WTC11 (cell line): ENCODE measurements around the gene CCAR1. TPM values are rescaled to one million over a fixed set of nuclear protein-coding genes. Genes with fewer than 3 reads are reported as not detected.

Experiments used
- ATAC-seq: fragments of 200-7000 bp; cut with Tn5 transposase; 2 replicates; pipeline ENCODE4 v1.10.0; 2021; ENCODE audit warnings: mild to moderate bottlenecking, moderate library complexity
- CTCF ChIA-PET: fragments of 300-600 bp; sonication (Branson Sonifier 250); formaldehyde crosslinking; loops from one replicate; lab custom pipeline; 2021; ENCODE audit warnings: antibody characterized with exemption; lab: Charles Lee
- POLR2A ChIA-PET: fragments of 350-600 bp; sonication (Branson Sonifier 250); formaldehyde crosslinking; loops from one replicate; lab custom pipeline; 2021; ENCODE audit warnings: antibody characterized with exemption; lab: Charles Lee
- DNase-seq: peaks from one replicate; pipeline ENCODE4 v3.0.0; 2021; ENCODE audit warnings: low spot score
- H3K27ac Mint-ChIP-seq: 2 replicates; pipeline ENCODE4 v1.8.0; 2021; ENCODE audit warnings: mixed read lengths
- H3K27me3 Mint-ChIP-seq: 2 replicates; pipeline ENCODE4 v1.8.0; 2021; ENCODE audit warnings: low read depth, mild to moderate bottlenecking, moderate library complexity, mixed read lengths
- H3K36me3 Mint-ChIP-seq: 2 replicates; pipeline ENCODE4 v1.8.0; 2021; ENCODE audit warnings: mixed read lengths
- H3K4me1 Mint-ChIP-seq: 2 replicates; pipeline ENCODE4 v1.8.0; 2022; ENCODE audit warnings: mixed read lengths
- H3K4me3 Mint-ChIP-seq: 2 replicates; pipeline ENCODE4 v1.8.0; 2021; ENCODE audit warnings: mild to moderate bottlenecking, moderate library complexity, mixed read lengths
- H3K9me3 Mint-ChIP-seq: 2 replicates; pipeline ENCODE4 v1.8.0; 2021; ENCODE audit warnings: mixed read lengths
- CBFB ChIP-seq: sonication (generic); formaldehyde crosslinking; IDR thresholded peaks from 2 replicates; pipeline ENCODE4 v1.8.1; 2022; ENCODE audit warnings: mild to moderate bottlenecking, low read depth, missing genetic modification reagents
- CREM ChIP-seq: sonication (generic); formaldehyde crosslinking; IDR thresholded peaks from 2 replicates; pipeline ENCODE4 v1.8.1; 2022; ENCODE audit warnings: mild to moderate bottlenecking, missing genetic modification reagents, moderate library complexity
- EMX1 ChIP-seq: fragments of 250-450 bp; sonication (Bioruptor Pico); IDR thresholded peaks from 2 replicates; pipeline ENCODE4 v1.8.0; 2021; ENCODE audit warnings: mild to moderate bottlenecking
- FOXP1 ChIP-seq: sonication (generic); formaldehyde crosslinking; IDR thresholded peaks from 2 replicates; pipeline ENCODE4 v1.8.0; 2022; ENCODE audit warnings: missing genetic modification reagents, mild to moderate bottlenecking, moderate library complexity, borderline replicate concordance
- GRHL2 ChIP-seq: fragments of 250-450 bp; sonication (Bioruptor Pico); IDR thresholded peaks from 2 replicates; pipeline ENCODE4 v1.8.0; 2022; ENCODE audit warnings: mild to moderate bottlenecking, moderate library complexity; ENCODE audit not compliant: insufficient replicate concordance, severe bottlenecking
- JAZF1 ChIP-seq: fragments of 250-450 bp; sonication (Bioruptor Pico); IDR thresholded peaks from 2 replicates; pipeline ENCODE4 v1.9.0; 2021; ENCODE audit warnings: moderate library complexity, mild to moderate bottlenecking, inconsistent platforms
- KAT7 ChIP-seq: sonication (generic); formaldehyde crosslinking; IDR thresholded peaks from 2 replicates; pipeline ENCODE4 v1.8.1; 2023; ENCODE audit warnings: missing genetic modification reagents, mild to moderate bottlenecking, borderline replicate concordance
- PRRX2 ChIP-seq: fragments of 250-450 bp; sonication (Bioruptor Pico); IDR thresholded peaks from 2 replicates; pipeline ENCODE4 v1.8.0; 2021; ENCODE audit warnings: mild to moderate bottlenecking
- SMAD4 ChIP-seq: sonication (generic); formaldehyde crosslinking; IDR thresholded peaks from 2 replicates; pipeline ENCODE4 v1.8.0; 2022; ENCODE audit warnings: mild to moderate bottlenecking, missing genetic modification reagents
- ZNF232 ChIP-seq: sonication (generic); formaldehyde crosslinking; IDR thresholded peaks from 2 replicates; pipeline ENCODE4 v1.8.0; 2022; ENCODE audit warnings: mild to moderate bottlenecking, missing genetic modification reagents
- ZNF416 ChIP-seq: fragments of 250-450 bp; sonication (Bioruptor Pico); IDR thresholded peaks from 2 replicates; pipeline ENCODE4 v1.9.0; 2021; ENCODE audit warnings: mild to moderate bottlenecking, inconsistent platforms
- total RNA-seq: library from RNA; stranded (reverse); gene quantifications from 3 replicates; pipeline ENCODE4 v1.2.3, GENCODE V29; 2021
- TF ChIP-seq, protein P1 (sequence below): fragments of 250-450 bp; sonication (Bioruptor Pico); IDR thresholded peaks from 2 replicates; pipeline ENCODE4 v1.9.0; 2021; ENCODE audit warnings: mild to moderate bottlenecking
- TF ChIP-seq, protein P2 (sequence below): sonication (generic); formaldehyde crosslinking; IDR thresholded peaks from 2 replicates; pipeline ENCODE4 v1.8.1; 2022; ENCODE audit warnings: missing genetic modification reagents, borderline replicate concordance
- TF ChIP-seq, protein P3 (sequence below): sonication (generic); formaldehyde crosslinking; IDR thresholded peaks from 2 replicates; pipeline ENCODE4 v1.8.0; 2022; ENCODE audit warnings: mild to moderate bottlenecking, missing genetic modification reagents
- TF ChIP-seq, protein P4 (sequence below): sonication (generic); formaldehyde crosslinking; IDR thresholded peaks from 2 replicates; pipeline ENCODE4 v1.8.1; 2022; ENCODE audit warnings: low read depth, mild to moderate bottlenecking, moderate library complexity, missing genetic modification reagents, borderline replicate concordance
- TF ChIP-seq, protein P5 (sequence below): fragments of 250-450 bp; sonication (Bioruptor Pico); IDR thresholded peaks from 2 replicates; pipeline ENCODE4 v1.9.0; 2021; ENCODE audit warnings: mild to moderate bottlenecking
- TF ChIP-seq, protein P6 (sequence below): sonication (generic); formaldehyde crosslinking; IDR thresholded peaks from 2 replicates; pipeline ENCODE4 v1.8.0; 2023; ENCODE audit warnings: missing genetic modification reagents
- TF ChIP-seq, protein P7 (sequence below): sonication (generic); formaldehyde crosslinking; IDR thresholded peaks from 2 replicates; pipeline ENCODE4 v1.8.1; 2022; ENCODE audit warnings: mild to moderate bottlenecking, missing genetic modification reagents, moderate library complexity, borderline replicate concordance
- TF ChIP-seq, protein P8 (sequence below): sonication (generic); formaldehyde crosslinking; IDR thresholded peaks from 2 replicates; pipeline ENCODE4 v1.8.1; 2023; ENCODE audit warnings: mild to moderate bottlenecking, missing genetic modification reagents
- TF ChIP-seq, protein P9 (sequence below): fragments of 250-450 bp; sonication (Bioruptor Pico); conservative IDR thresholded peaks from 2 replicates; pipeline ENCODE4 v1.9.0; 2021; ENCODE audit warnings: mild to moderate bottlenecking

CCAR1 gene
- total RNA-seq, 1 experiment from 2014 or later = 95.4 TPM

DNA sequence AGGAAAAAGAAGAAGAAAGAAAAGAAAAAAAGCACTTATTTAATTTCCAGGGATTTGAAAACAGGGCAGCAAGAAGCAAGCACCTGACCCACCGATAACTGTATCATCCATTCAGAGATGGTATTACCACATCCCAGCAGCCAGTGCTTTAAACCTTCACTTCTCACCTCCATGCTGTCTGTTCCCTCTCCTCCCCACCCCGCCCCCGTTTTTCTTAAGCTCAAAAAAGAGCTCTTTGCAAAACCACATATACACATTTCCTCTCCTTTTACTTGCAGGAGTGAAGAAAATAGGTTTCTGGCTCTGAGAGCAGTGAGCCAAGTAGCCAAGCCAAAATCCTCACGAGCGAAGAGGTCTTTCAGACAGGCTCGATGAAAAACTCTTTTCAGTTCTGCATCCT, 108.5 kb downstream of the CCAR1 start (continued):
- TF ChIP-seq, protein P1, sequence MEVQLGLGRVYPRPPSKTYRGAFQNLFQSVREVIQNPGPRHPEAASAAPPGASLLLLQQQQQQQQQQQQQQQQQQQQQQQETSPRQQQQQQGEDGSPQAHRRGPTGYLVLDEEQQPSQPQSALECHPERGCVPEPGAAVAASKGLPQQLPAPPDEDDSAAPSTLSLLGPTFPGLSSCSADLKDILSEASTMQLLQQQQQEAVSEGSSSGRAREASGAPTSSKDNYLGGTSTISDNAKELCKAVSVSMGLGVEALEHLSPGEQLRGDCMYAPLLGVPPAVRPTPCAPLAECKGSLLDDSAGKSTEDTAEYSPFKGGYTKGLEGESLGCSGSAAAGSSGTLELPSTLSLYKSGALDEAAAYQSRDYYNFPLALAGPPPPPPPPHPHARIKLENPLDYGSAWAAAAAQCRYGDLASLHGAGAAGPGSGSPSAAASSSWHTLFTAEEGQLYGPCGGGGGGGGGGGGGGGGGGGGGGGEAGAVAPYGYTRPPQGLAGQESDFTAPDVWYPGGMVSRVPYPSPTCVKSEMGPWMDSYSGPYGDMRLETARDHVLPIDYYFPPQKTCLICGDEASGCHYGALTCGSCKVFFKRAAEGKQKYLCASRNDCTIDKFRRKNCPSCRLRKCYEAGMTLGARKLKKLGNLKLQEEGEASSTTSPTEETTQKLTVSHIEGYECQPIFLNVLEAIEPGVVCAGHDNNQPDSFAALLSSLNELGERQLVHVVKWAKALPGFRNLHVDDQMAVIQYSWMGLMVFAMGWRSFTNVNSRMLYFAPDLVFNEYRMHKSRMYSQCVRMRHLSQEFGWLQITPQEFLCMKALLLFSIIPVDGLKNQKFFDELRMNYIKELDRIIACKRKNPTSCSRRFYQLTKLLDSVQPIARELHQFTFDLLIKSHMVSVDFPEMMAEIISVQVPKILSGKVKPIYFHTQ (CRISPR knock-in tag) = no peak
- TF ChIP-seq, all 79 proteins: peak for 0

DNA sequence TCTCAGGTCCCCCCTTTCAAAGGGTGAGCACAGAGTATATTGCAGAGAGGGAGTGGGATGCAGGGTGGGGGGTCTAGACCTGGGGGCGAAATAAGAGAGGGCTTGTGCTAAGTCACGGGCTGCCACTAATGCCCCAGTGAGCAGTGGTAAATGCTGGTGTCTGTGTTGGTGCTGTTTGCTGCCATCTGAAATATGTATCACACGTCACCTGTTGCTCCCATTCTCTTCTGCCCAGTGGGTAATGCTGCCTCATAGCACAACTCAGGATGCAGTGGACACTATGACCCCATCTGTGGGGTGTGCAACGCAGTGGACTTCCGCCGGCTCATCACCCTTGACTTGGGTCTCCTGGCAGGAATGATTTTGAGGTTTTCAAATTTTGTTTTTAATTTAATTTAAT, 108.9 kb downstream of the CCAR1 start:
- no peaks in the 10 kb centered on the region for H3K9me3 Mint-ChIP-seq
- no peaks in the 10 kb centered on the region for H3K36me3 Mint-ChIP-seq
- TF ChIP-seq, protein P2, sequence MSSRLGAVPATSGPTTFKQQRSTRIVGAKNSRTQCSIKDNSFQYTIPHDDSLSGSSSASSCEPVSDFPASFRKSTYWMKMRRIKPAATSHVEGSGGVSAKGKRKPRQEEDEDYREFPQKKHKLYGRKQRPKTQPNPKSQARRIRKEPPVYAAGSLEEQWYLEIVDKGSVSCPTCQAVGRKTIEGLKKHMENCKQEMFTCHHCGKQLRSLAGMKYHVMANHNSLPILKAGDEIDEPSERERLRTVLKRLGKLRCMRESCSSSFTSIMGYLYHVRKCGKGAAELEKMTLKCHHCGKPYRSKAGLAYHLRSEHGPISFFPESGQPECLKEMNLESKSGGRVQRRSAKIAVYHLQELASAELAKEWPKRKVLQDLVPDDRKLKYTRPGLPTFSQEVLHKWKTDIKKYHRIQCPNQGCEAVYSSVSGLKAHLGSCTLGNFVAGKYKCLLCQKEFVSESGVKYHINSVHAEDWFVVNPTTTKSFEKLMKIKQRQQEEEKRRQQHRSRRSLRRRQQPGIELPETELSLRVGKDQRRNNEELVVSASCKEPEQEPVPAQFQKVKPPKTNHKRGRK = no peak
- TF ChIP-seq ZNF232 (no peak), FOXP1 (no peak), PRRX2 (CRISPR knock-in tag) (no peak), SMAD4 (no peak), CREM (CRISPR knock-in tag) (no peak)
- TF ChIP-seq, protein P3, sequence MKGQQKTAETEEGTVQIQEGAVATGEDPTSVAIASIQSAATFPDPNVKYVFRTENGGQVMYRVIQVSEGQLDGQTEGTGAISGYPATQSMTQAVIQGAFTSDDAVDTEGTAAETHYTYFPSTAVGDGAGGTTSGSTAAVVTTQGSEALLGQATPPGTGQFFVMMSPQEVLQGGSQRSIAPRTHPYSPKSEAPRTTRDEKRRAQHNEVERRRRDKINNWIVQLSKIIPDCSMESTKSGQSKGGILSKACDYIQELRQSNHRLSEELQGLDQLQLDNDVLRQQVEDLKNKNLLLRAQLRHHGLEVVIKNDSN (CRISPR knock-in tag) = no peak
- TF ChIP-seq, protein P4, sequence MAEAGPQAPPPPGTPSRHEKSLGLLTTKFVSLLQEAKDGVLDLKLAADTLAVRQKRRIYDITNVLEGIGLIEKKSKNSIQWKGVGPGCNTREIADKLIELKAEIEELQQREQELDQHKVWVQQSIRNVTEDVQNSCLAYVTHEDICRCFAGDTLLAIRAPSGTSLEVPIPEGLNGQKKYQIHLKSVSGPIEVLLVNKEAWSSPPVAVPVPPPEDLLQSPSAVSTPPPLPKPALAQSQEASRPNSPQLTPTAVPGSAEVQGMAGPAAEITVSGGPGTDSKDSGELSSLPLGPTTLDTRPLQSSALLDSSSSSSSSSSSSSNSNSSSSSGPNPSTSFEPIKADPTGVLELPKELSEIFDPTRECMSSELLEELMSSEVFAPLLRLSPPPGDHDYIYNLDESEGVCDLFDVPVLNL (CRISPR knock-in tag) = no peak
- TF ChIP-seq, protein P5, sequence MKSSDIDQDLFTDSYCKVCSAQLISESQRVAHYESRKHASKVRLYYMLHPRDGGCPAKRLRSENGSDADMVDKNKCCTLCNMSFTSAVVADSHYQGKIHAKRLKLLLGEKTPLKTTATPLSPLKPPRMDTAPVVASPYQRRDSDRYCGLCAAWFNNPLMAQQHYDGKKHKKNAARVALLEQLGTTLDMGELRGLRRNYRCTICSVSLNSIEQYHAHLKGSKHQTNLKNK (CRISPR knock-in tag) = no peak
- TF ChIP-seq, protein P6, sequence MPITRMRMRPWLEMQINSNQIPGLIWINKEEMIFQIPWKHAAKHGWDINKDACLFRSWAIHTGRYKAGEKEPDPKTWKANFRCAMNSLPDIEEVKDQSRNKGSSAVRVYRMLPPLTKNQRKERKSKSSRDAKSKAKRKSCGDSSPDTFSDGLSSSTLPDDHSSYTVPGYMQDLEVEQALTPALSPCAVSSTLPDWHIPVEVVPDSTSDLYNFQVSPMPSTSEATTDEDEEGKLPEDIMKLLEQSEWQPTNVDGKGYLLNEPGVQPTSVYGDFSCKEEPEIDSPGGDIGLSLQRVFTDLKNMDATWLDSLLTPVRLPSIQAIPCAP (CRISPR knock-in tag) = no peak
- TF ChIP-seq, protein P7, sequence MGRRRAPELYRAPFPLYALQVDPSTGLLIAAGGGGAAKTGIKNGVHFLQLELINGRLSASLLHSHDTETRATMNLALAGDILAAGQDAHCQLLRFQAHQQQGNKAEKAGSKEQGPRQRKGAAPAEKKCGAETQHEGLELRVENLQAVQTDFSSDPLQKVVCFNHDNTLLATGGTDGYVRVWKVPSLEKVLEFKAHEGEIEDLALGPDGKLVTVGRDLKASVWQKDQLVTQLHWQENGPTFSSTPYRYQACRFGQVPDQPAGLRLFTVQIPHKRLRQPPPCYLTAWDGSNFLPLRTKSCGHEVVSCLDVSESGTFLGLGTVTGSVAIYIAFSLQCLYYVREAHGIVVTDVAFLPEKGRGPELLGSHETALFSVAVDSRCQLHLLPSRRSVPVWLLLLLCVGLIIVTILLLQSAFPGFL (CRISPR knock-in tag) = no peak
- peaks cover 3% of the 10 kb centered on the region; the same call in 1 of the 2 replicates for H3K4me1 Mint-ChIP-seq
- no peak for ATAC-seq
- POLR2A ChIA-PET = no interaction called here
- H3K27me3 Mint-ChIP-seq = peaks cover 29% of the 10 kb centered on the region
- CTCF ChIA-PET = no interaction called here
- DNase-seq = no peak
- H3K4me3 Mint-ChIP-seq = no peak overlapping the region
- no peak overlapping the region for H3K27ac Mint-ChIP-seq

DNA sequence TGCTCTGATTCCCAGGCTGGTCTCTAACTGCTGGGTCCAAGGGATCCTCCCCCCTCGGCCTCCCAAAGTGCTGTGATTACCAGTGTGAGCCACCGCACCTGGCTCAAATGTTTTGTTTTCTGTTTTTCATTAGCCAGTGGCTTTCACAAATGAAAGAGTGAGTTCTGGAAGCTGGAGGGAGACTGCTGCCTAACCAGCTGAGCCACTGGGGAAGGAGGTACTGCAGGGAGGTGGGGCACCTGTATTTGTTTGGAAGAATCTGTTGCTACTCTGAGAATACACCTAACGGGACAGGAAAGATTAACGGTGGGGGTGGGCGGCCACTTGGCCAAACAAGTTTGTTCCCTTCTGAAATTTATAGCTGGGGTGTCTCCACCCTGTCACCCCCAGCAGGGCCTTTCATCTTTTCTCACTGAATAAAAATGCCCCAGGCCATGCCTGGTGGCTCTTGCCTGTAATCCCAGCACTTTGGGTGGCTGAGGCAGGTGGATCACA, 111.0 kb downstream of the CCAR1 start:
- Mint-ChIP-seq H3K27ac (no peak overlapping the region), H3K4me1 (no peaks in the 10 kb centered on the region), H3K4me3 (no peak overlapping the region), H3K9me3 (no peaks in the 10 kb centered on the region), H3K36me3 (no peaks in the 10 kb centered on the region), H3K27me3 (peaks cover 14% of the 10 kb centered on the region)
- DNase-seq (no peak), ATAC-seq (no peak)
- ChIA-PET CTCF (no interaction called here), POLR2A (no interaction called here)
- no peak for TF ChIP-seq KAT7
- TF ChIP-seq, protein P8, sequence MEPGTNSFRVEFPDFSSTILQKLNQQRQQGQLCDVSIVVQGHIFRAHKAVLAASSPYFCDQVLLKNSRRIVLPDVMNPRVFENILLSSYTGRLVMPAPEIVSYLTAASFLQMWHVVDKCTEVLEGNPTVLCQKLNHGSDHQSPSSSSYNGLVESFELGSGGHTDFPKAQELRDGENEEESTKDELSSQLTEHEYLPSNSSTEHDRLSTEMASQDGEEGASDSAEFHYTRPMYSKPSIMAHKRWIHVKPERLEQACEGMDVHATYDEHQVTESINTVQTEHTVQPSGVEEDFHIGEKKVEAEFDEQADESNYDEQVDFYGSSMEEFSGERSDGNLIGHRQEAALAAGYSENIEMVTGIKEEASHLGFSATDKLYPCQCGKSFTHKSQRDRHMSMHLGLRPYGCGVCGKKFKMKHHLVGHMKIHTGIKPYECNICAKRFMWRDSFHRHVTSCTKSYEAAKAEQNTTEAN = no peak
- no peak for TF ChIP-seq CBFB (CRISPR knock-in tag)
- no peak for TF ChIP-seq GRHL2
- TF ChIP-seq, protein P9, sequence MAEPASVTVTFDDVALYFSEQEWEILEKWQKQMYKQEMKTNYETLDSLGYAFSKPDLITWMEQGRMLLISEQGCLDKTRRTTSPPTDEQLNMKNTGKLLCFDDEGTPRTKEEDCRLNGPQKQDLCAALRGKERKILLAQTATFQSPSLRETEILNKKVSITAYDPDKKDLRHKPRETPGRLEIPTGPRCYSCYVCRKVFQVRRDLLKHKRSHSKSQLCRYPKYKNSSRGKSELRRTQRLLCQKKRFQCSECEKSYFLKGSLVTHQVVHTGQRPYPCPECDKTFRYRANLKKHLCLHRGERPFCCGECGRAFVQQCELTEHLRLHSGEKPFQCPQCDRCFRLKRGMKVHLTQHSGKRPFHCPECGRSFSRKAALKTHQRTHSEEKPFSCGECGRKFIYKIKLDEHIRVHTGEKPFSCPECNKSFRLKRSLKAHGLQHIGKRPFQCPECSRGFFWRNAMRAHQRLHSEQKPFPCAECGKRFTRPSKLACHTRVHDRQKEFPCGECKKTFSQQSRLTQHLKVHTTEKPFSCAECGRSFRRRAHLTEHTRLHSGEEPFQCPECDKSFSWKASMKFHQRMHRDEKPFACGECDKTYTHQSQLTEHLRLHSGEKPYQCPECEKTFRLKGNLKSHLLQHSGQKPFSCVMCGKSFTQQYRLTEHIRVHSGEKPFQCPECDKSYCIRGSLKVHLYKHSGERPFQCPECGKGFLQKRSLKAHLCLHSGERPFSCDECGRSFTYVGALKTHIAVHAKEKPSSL = no peak
- no peak for TF ChIP-seq JAZF1 (CRISPR knock-in tag)
- no peak for TF ChIP-seq ZNF416 (CRISPR knock-in tag)
- no peak for TF ChIP-seq EMX1 (CRISPR knock-in tag)
- TF ChIP-seq, protein P6 (CRISPR knock-in tag) = no peak
- no peak for TF ChIP-seq SMAD4
